Skeletal muscle satellite cell (primary cell): ENCODE results near the gene CALML3.
A peak's percentile ranks its signal among the peaks of the same experiment; 100 is the strongest.

Source experiments
- H3K27me3 ChIP-seq: 2 replicates; pipeline ENCODE4 v1.7.0; 2013; ENCODE audit warnings: low read length; ENCODE audit not compliant: control insufficient read depth, insufficient read depth
- H3K36me3 ChIP-seq: 2 replicates; pipeline ENCODE4 v1.7.0; 2013; ENCODE audit warnings: mild to moderate bottlenecking, control low read depth, low read length; ENCODE audit not compliant: insufficient read depth
- H3K4me1 ChIP-seq: 2 replicates; pipeline ENCODE4 v1.7.0; 2013; ENCODE audit warnings: low read length; ENCODE audit not compliant: control insufficient read depth, insufficient read depth
- H3K4me2 ChIP-seq: 2 replicates; pipeline ENCODE4 v1.7.0; 2013; ENCODE audit warnings: mild to moderate bottlenecking, low read length
- H3K4me3 ChIP-seq: 2 replicates; pipeline ENCODE4 v1.7.0; 2013; ENCODE audit warnings: low read length
- H3K9ac ChIP-seq: 2 replicates; pipeline ENCODE4 v1.7.0; 2013; ENCODE audit warnings: mild to moderate bottlenecking, low read depth, low read length, moderate library complexity
- H3K9me3 ChIP-seq: replicated peaks from 2 replicates; pipeline ENCODE4 v1.7.0; 2013; ENCODE audit warnings: mild to moderate bottlenecking, control low read depth, low read length

Gene CALML3

GRCh38 chr10:5573319-5573950, 48.7 kb downstream of the CALML3 start:
- no peak overlapping the region for H3K9ac ChIP-seq
- H3K9me3 ChIP-seq: no peaks in the 10 kb centered on the region
- H3K4me3 ChIP-seq: no peak overlapping the region
- H3K4me2 ChIP-seq: no peak overlapping the region
- H3K4me1 ChIP-seq: peaks cover 23% of the 10 kb centered on the region
- H3K36me3 ChIP-seq: no peaks in the 10 kb centered on the region
- H3K27me3 ChIP-seq: no peaks in the 10 kb centered on the region

GRCh38 chr10:5573968-5574641, 49.3 kb downstream of the CALML3 start:
- Histone ChIP-seq H3K4me2 (peak overlapping the region; percentile 6), H3K9ac (no peak overlapping the region), H3K4me1 (peaks cover 23% of the 10 kb centered on the region), H3K27me3 (no peaks in the 10 kb centered on the region), H3K4me3 (no peak overlapping the region), H3K9me3 (no peaks in the 10 kb centered on the region), H3K36me3 (no peaks in the 10 kb centered on the region)

DNA sequence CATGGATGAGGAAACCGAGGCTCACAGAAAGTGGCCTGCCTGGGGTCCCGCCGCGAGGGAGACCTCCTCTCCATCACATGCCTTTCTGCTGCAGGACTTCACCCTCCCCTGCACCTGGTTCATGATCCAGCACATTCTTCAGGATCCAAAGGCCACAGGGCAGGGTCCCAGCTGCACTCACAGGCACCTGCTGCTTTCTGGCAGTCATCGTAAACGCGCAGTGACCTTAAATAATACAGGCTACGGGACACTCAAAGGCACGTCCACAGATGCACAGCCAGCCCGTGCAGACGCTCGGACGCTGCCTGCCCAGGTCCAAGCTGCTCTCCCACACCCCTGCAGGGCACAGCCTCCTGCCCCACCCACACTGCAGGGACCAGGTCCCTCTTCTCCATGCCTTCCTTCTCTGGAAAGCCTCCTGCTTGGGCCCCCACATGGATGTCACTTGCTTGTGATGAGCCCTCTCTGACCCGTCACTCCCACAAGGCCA, 49.9 kb downstream of the CALML3 start:
- Histone ChIP-seq H3K9ac (no peak overlapping the region), H3K36me3 (no peaks in the 10 kb centered on the region), H3K27me3 (no peaks in the 10 kb centered on the region), H3K4me1 (peaks cover 23% of the 10 kb centered on the region), H3K4me3 (no peak overlapping the region), H3K9me3 (no peaks in the 10 kb centered on the region), H3K4me2 (peak overlapping the region; percentile 6)

DNA sequence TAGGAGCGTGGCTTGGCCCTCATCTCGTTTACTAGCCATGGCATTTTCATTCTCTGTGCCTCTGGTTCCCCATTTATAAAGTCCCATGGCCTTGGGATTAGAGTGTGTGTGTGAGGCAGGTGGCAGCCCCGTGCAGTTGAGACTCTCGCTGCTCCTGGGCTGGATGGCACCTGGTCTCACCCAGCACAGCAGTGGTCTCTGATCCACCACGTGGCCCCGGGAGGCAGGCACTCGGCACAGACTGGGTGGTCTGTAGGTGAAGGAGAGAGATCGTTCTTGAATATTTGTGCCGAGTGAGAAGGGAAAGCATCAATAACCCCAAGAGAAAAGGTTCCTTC, 50.4 kb downstream of the CALML3 start:
- H3K9me3 ChIP-seq: no peaks in the 10 kb centered on the region
- peaks cover 23% of the 10 kb centered on the region for H3K4me1 ChIP-seq
- no peak overlapping the region for H3K4me3 ChIP-seq
- H3K27me3 ChIP-seq: no peaks in the 10 kb centered on the region
- H3K36me3 ChIP-seq: no peaks in the 10 kb centered on the region
- H3K9ac ChIP-seq: no peak overlapping the region
- peak overlapping the region; percentile 4 for H3K4me2 ChIP-seq

- Histone ChIP-seq H3K9me3 (no peaks in the 10 kb centered on the region), H3K9ac (no peak overlapping the region), H3K4me2 (peak overlapping the region; percentile 4), H3K36me3 (no peaks in the 10 kb centered on the region), H3K4me3 (no peak overlapping the region), H3K27me3 (no peaks in the 10 kb centered on the region), H3K4me1 (peaks cover 23% of the 10 kb centered on the region)
These were observed 50.9 kb downstream of the CALML3 start for GRCh38 chr10:5575482-5576153.

DNA sequence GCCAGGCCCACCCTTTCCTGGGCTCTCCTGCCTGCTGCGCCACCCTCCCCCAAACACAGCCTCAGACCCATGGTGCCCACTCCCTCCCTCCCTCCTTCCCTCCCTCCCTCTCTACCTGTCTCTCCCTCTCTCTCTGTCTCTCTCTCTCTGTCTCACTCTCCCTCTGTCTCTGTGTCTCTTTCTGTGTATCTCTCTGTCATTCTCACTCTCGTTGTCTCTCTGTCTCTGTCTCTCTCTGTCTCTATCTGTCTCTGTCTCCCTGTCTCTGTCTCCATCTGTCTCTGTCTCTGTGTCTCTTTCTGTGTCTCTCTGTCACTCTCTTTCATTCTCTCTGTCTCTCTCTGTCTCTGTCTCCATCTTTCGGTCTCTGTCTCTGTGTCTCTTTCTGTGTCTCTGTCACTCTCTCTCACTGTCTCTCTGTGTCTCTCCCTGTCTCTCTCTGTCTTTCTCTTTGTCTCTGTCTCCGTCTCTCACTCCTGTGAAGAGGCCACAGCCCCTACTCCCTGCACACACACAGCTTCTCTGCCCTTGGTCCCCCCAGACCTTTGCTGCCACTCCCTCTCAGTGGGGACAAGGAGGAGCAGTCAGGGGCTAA, 51.5 kb downstream of the CALML3 start:
- H3K9ac ChIP-seq: no peak overlapping the region
- H3K36me3 ChIP-seq: no peaks in the 10 kb centered on the region
- H3K4me2 ChIP-seq: no peak overlapping the region
- H3K9me3 ChIP-seq: no peaks in the 10 kb centered on the region
- H3K27me3 ChIP-seq: no peaks in the 10 kb centered on the region
- H3K4me3 ChIP-seq: no peak overlapping the region
- H3K4me1 ChIP-seq: peaks cover 23% of the 10 kb centered on the region
